ENCODE results near the gene NOTCH3. TPM values are rescaled to one million over a fixed set of nuclear protein-coding genes. Genes with fewer than 3 reads are reported as not detected.

NOTCH3 gene
- total RNA-seq, 1 donor from 2014 or later, result 21.7 TPM

- peak; percentile 14 for TF ChIP-seq CTCF (IDR thresholded peaks at IDR 0.05; ENCODE audit: borderline replicate concordance)
- Histone ChIP-seq H3K36me3 (no peaks in the 10 kb centered on the region), H3K9me3 (replicated peaks) (no peaks in the 10 kb centered on the region), H3K27me3 (ENCODE audit: low read depth) (peaks cover 23% of the 10 kb centered on the region), H3K4me1 (peaks cover 4% of the 10 kb centered on the region), H3K4me3 (no peak overlapping the region), H3K27ac (replicated peaks) (no peak overlapping the region)
- intact Hi-C loops (cut with micrococcal nuclease), result no loop called here
- DNase-seq, result no peak
Measured at GRCh38 chr19:15173746-15174404, 26.9 kb downstream of the NOTCH3 start.

- TF ChIP-seq CTCF (IDR thresholded peaks at IDR 0.05; ENCODE audit: borderline replicate concordance), result no peak
- Histone ChIP-seq H3K4me3 (no peak overlapping the region), H3K27ac (replicated peaks) (no peak overlapping the region), H3K4me1 (no peaks in the 10 kb centered on the region), H3K27me3 (ENCODE audit: low read depth) (peaks cover 11% of the 10 kb centered on the region), H3K36me3 (peaks cover 18% of the 10 kb centered on the region), H3K9me3 (replicated peaks) (peaks cover 20% of the 10 kb centered on the region)
- intact Hi-C loops (cut with micrococcal nuclease), result no loop called here
- DNase-seq, result no peak
Measured at GRCh38 chr19:15170345-15170744, 30.4 kb downstream of the NOTCH3 start.

GRCh38 chr19:15169541-15170285 lies 31.1 kb downstream of the NOTCH3 start:
- intact Hi-C loops (cut with micrococcal nuclease), result no loop called here
- Histone ChIP-seq H3K27me3 (ENCODE audit: low read depth) (peaks cover 11% of the 10 kb centered on the region), H3K4me3 (no peak overlapping the region), H3K9me3 (replicated peaks) (peaks cover 26% of the 10 kb centered on the region), H3K27ac (replicated peaks) (no peak overlapping the region), H3K4me1 (no peaks in the 10 kb centered on the region), H3K36me3 (peaks cover 24% of the 10 kb centered on the region)
- no peak for DNase-seq
- no peak for TF ChIP-seq CTCF (IDR thresholded peaks at IDR 0.05; ENCODE audit: borderline replicate concordance)

GRCh38 chr19:15166700-15167099 lies 34.1 kb downstream of the NOTCH3 start:
- no peak overlapping the region for H3K4me3 ChIP-seq
- no peaks in the 10 kb centered on the region for H3K4me1 ChIP-seq
- no peak overlapping the region for H3K27ac ChIP-seq (replicated peaks)
- H3K36me3 ChIP-seq, result peaks cover 24% of the 10 kb centered on the region
- H3K27me3 ChIP-seq (ENCODE audit: low read depth), result peaks cover 11% of the 10 kb centered on the region
- intact Hi-C loops (cut with micrococcal nuclease), result no loop called here
- DNase-seq, result no peak
- no peak for TF ChIP-seq CTCF (IDR thresholded peaks at IDR 0.05; ENCODE audit: borderline replicate concordance)
- H3K9me3 ChIP-seq (replicated peaks), result peaks cover 27% of the 10 kb centered on the region

- intact Hi-C loops (cut with micrococcal nuclease), result no loop called here
- Histone ChIP-seq H3K27me3 (ENCODE audit: low read depth) (peaks cover 6% of the 10 kb centered on the region), H3K4me3 (no peak overlapping the region), H3K4me1 (no peaks in the 10 kb centered on the region), H3K27ac (replicated peaks) (no peak overlapping the region), H3K36me3 (peaks cover 15% of the 10 kb centered on the region), H3K9me3 (replicated peaks) (peaks cover 32% of the 10 kb centered on the region)
- TF ChIP-seq CTCF (IDR thresholded peaks at IDR 0.05; ENCODE audit: borderline replicate concordance), result peak; percentile 43
- no peak for DNase-seq
Measured at GRCh38 chr19:15161028-15161984, 39.5 kb downstream of the NOTCH3 start.
